ENCODE results near the gene LPAR1. TPM values are rescaled to one million over a fixed set of nuclear protein-coding genes. Genes with fewer than 3 reads are reported as not detected.

Gene LPAR1
- total RNA-seq, 5 donors from 2014 or later (not counting 1 experiment from before 2014, with no cell fraction given): 0.26 to 0.47 (median 0.41) TPM; not detected in 2

DNA sequence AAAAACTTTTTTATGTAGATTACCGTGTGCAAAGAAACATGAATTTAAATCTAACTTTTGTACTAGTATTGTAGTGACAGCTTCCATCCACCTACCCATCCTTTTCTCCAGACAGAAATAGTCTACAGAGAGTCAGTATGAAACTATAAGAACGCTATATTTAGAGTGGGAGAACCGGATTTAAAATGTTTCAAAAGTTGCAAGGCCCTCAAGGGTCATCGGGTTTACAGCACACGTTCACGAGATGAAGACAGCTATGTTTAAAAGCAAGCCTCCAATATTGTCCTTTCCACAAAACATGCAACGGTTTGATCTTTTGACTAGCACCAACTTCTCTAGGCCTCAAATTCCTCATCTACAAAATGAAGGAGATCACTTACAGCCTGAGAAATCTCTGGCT is 139.9 kb downstream of the LPAR1 start:
- Histone ChIP-seq H3K36me3 (ENCODE audit: control insufficient read depth in 2 of 2, extremely low read depth in 1 of 2, insufficient read depth in 1 of 2, low read length in 1 of 2) (no peaks in the 10 kb centered on the region), H3K4me3 (ENCODE audit: control insufficient read depth in 1 of 2, extremely low read depth in 1 of 2, low read length in 1 of 2) (no peak overlapping the region), H3K27ac (ENCODE audit: low read length) (no peak overlapping the region), H3K9me3 (no peaks in the 10 kb centered on the region), H3K27me3 (replicated peaks in 1 of 2; ENCODE audit: control insufficient read depth in 2 of 2, extremely low read depth in 1 of 2, insufficient read depth in 2 of 2, low read length in 1 of 2) (no peaks in the 10 kb centered on the region), H3K4me1 (ENCODE audit: control insufficient read depth in 1 of 2, extremely low read depth in 1 of 2, insufficient read depth in 2 of 2, low read length in 2 of 2) (no peaks in the 10 kb centered on the region)
- no peaks in the 10 kb centered on the region for H3K4me1 Mint-ChIP-seq
- H3K36me3 Mint-ChIP-seq: no peaks in the 10 kb centered on the region
- CTCF ChIA-PET: no interaction called here
- DNase-seq: no peak
- H3K4me3 Mint-ChIP-seq: no peak overlapping the region
- POLR2A ChIA-PET: no interaction called here
- peaks cover 16 to 22% (median 18%) of the 10 kb centered on the region in 3 donors for H3K9me3 Mint-ChIP-seq
- no peaks in the 10 kb centered on the region for H3K27me3 Mint-ChIP-seq
- no peak for ATAC-seq (replicated peaks in 1 of 4)
- H3K27ac Mint-ChIP-seq: no peak overlapping the region
- 88% methylated on average over 4 of the region's 7 CpGs for WGBS (ENCODE audit: insufficient coverage)

DNA sequence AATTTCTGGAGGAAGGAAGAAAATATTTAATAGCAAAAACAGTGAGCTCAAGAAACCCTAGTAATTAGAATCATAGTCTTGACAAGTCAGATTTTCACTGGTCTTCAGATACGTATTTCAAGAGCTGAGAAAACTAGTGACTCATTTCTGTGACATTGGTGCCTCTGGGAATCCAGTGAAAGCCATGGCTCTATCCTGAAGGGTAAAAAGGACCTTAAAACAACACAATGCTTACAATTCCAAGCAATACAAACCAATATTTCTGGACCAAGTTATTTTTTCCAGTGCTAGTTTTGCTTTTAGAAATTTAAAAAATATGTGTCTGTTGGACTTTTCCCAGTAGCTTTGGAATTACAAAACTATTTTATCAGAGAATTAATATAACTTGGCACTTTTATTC is 140.3 kb downstream of the LPAR1 start:
- ChIA-PET CTCF (no interaction called here), POLR2A (no interaction called here)
- H3K36me3 Mint-ChIP-seq: no peaks in the 10 kb centered on the region
- no peaks in the 10 kb centered on the region for H3K36me3 ChIP-seq (ENCODE audit: control insufficient read depth in 2 of 2, extremely low read depth in 1 of 2, insufficient read depth in 1 of 2, low read length in 1 of 2)
- H3K27me3 Mint-ChIP-seq: no peaks in the 10 kb centered on the region
- no peak overlapping the region for H3K27ac Mint-ChIP-seq
- no peaks in the 10 kb centered on the region for H3K27me3 ChIP-seq (replicated peaks in 1 of 2; ENCODE audit: control insufficient read depth in 2 of 2, extremely low read depth in 1 of 2, insufficient read depth in 2 of 2, low read length in 1 of 2)
- no peak for ATAC-seq (replicated peaks in 1 of 4)
- no peak overlapping the region for H3K27ac ChIP-seq (ENCODE audit: low read length)
- H3K4me1 ChIP-seq (ENCODE audit: control insufficient read depth in 1 of 2, extremely low read depth in 1 of 2, insufficient read depth in 2 of 2, low read length in 2 of 2): no peaks in the 10 kb centered on the region
- H3K4me1 Mint-ChIP-seq: no peaks in the 10 kb centered on the region
- 57% methylated on average over 1 of the region's 1 CpG for WGBS (ENCODE audit: insufficient coverage)
- no peaks in the 10 kb centered on the region for H3K9me3 ChIP-seq
- H3K4me3 Mint-ChIP-seq: no peak overlapping the region
- no peak overlapping the region for H3K4me3 ChIP-seq (ENCODE audit: control insufficient read depth in 1 of 2, extremely low read depth in 1 of 2, low read length in 1 of 2)
- H3K9me3 Mint-ChIP-seq: peaks cover 14 to 18% (median 15%) of the 10 kb centered on the region in 3 donors
- no peak for DNase-seq

GRCh38 chr9:110895147-110895905 is 142.9 kb downstream of the LPAR1 start:
- POLR2A ChIA-PET: no interaction called here
- 86% methylated on average over 6 of the region's 7 CpGs for WGBS (ENCODE audit: insufficient coverage)

DNA sequence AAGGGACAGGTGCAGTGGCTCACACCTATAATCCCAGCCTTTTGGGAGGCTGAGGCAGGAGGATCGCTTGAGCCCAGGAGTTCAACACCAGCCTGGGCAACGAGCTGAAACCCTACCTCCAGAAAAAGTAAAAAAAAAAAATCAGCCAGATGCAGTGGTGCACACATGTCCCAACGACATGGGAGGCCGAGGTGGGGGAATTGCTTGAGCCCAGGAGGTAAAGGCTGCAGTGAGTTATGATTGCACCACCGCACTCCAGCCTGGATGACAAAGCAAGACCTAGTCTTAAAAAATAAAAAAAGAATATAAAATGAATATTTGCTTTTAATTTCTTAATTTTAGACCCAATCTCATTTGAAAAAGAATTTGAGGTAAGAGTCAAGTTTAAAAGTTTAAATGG is 143.5 kb downstream of the LPAR1 start:
- no peaks in the 10 kb centered on the region for H3K36me3 ChIP-seq (ENCODE audit: control insufficient read depth in 2 of 2, extremely low read depth in 1 of 2, insufficient read depth in 1 of 2, low read length in 1 of 2)
- POLR2A ChIA-PET: no interaction called here
- no peaks in the 10 kb centered on the region for H3K36me3 Mint-ChIP-seq
- H3K4me3 Mint-ChIP-seq: no peak overlapping the region
- H3K4me1 ChIP-seq (ENCODE audit: control insufficient read depth in 1 of 2, extremely low read depth in 1 of 2, insufficient read depth in 2 of 2, low read length in 2 of 2): no peaks in the 10 kb centered on the region
- WGBS (ENCODE audit: insufficient coverage): 77% methylated on average over 3 of the region's 5 CpGs
- H3K4me3 ChIP-seq (ENCODE audit: control insufficient read depth in 1 of 2, extremely low read depth in 1 of 2, low read length in 1 of 2): no peak overlapping the region
- CTCF ChIA-PET: no interaction called here
- ATAC-seq (replicated peaks in 1 of 4) (no peak), DNase-seq (no peak)
- no peak overlapping the region for H3K27ac Mint-ChIP-seq
- H3K4me1 Mint-ChIP-seq: no peaks in the 10 kb centered on the region
- peaks cover 8 to 13% (median 10%) of the 10 kb centered on the region in 3 donors for H3K9me3 Mint-ChIP-seq
- no peaks in the 10 kb centered on the region for H3K9me3 ChIP-seq
- no peaks in the 10 kb centered on the region for H3K27me3 ChIP-seq (replicated peaks in 1 of 2; ENCODE audit: control insufficient read depth in 2 of 2, extremely low read depth in 1 of 2, insufficient read depth in 2 of 2, low read length in 1 of 2)
- H3K27ac ChIP-seq (ENCODE audit: low read length): no peak overlapping the region
- H3K27me3 Mint-ChIP-seq: no peaks in the 10 kb centered on the region

More at GRCh38 chr9:110895147-110895905, 142.9 kb downstream of the LPAR1 start:
- Mint-ChIP-seq H3K9me3 (peaks cover 8 to 13% (median 10%) of the 10 kb centered on the region in 3 donors), H3K4me1 (no peaks in the 10 kb centered on the region), H3K27me3 (no peaks in the 10 kb centered on the region), H3K4me3 (no peak overlapping the region), H3K27ac (no peak overlapping the region), H3K36me3 (no peaks in the 10 kb centered on the region)
- DNase-seq (no peak), ATAC-seq (replicated peaks in 1 of 4) (no peak)
- CTCF ChIA-PET: no interaction called here
- Histone ChIP-seq H3K9me3 (no peaks in the 10 kb centered on the region), H3K4me1 (ENCODE audit: control insufficient read depth in 1 of 2, extremely low read depth in 1 of 2, insufficient read depth in 2 of 2, low read length in 2 of 2) (no peaks in the 10 kb centered on the region), H3K36me3 (ENCODE audit: control insufficient read depth in 2 of 2, extremely low read depth in 1 of 2, insufficient read depth in 1 of 2, low read length in 1 of 2) (no peaks in the 10 kb centered on the region), H3K4me3 (ENCODE audit: control insufficient read depth in 1 of 2, extremely low read depth in 1 of 2, low read length in 1 of 2) (no peak overlapping the region), H3K27me3 (replicated peaks in 1 of 2; ENCODE audit: control insufficient read depth in 2 of 2, extremely low read depth in 1 of 2, insufficient read depth in 2 of 2, low read length in 1 of 2) (no peaks in the 10 kb centered on the region), H3K27ac (ENCODE audit: low read length) (no peak overlapping the region)

GRCh38 chr9:110892689-110893088 is 145.6 kb downstream of the LPAR1 start:
- Histone ChIP-seq H3K27me3 (replicated peaks in 1 of 2; ENCODE audit: control insufficient read depth in 2 of 2, extremely low read depth in 1 of 2, insufficient read depth in 2 of 2, low read length in 1 of 2) (no peaks in the 10 kb centered on the region), H3K9me3 (no peaks in the 10 kb centered on the region), H3K4me1 (ENCODE audit: control insufficient read depth in 1 of 2, extremely low read depth in 1 of 2, insufficient read depth in 2 of 2, low read length in 2 of 2) (no peaks in the 10 kb centered on the region), H3K27ac (ENCODE audit: low read length) (no peak overlapping the region), H3K36me3 (ENCODE audit: control insufficient read depth in 2 of 2, extremely low read depth in 1 of 2, insufficient read depth in 1 of 2, low read length in 1 of 2) (no peaks in the 10 kb centered on the region), H3K4me3 (ENCODE audit: control insufficient read depth in 1 of 2, extremely low read depth in 1 of 2, low read length in 1 of 2) (no peak overlapping the region)
- Mint-ChIP-seq H3K4me3 (no peak overlapping the region), H3K36me3 (no peaks in the 10 kb centered on the region), H3K9me3 (peaks cover 6 to 13% (median 8%) of the 10 kb centered on the region in 3 donors), H3K27ac (no peak overlapping the region), H3K4me1 (no peaks in the 10 kb centered on the region), H3K27me3 (no peaks in the 10 kb centered on the region)
- ATAC-seq (replicated peaks in 1 of 4): no peak
- ChIA-PET CTCF (no interaction called here), POLR2A (no interaction called here)
- WGBS (ENCODE audit: insufficient coverage): no CpG with 5 or more reads among the region's 1 CpG
- no peak for DNase-seq

- H3K4me1 Mint-ChIP-seq: no peaks in the 10 kb centered on the region
- H3K4me3 ChIP-seq (ENCODE audit: control insufficient read depth in 1 of 2, extremely low read depth in 1 of 2, low read length in 1 of 2): no peak overlapping the region
- H3K4me1 ChIP-seq (ENCODE audit: control insufficient read depth in 1 of 2, extremely low read depth in 1 of 2, insufficient read depth in 2 of 2, low read length in 2 of 2): no peaks in the 10 kb centered on the region
- no peaks in the 10 kb centered on the region for H3K36me3 ChIP-seq (ENCODE audit: control insufficient read depth in 2 of 2, extremely low read depth in 1 of 2, insufficient read depth in 1 of 2, low read length in 1 of 2)
- CTCF ChIA-PET: no interaction called here
- H3K9me3 ChIP-seq: no peaks in the 10 kb centered on the region
- no peaks in the 10 kb centered on the region for H3K27me3 Mint-ChIP-seq
- no peaks in the 10 kb centered on the region for H3K36me3 Mint-ChIP-seq
- POLR2A ChIA-PET: no interaction called here
- no peaks in the 10 kb centered on the region for H3K27me3 ChIP-seq (replicated peaks in 1 of 2; ENCODE audit: control insufficient read depth in 2 of 2, extremely low read depth in 1 of 2, insufficient read depth in 2 of 2, low read length in 1 of 2)
- H3K9me3 Mint-ChIP-seq: peaks cover 2 to 8% (median 6%) of the 10 kb centered on the region in 3 donors
- DNase-seq (no peak), ATAC-seq (replicated peaks in 1 of 4) (no peak)
- H3K4me3 Mint-ChIP-seq: no peak overlapping the region
- no peak overlapping the region for H3K27ac Mint-ChIP-seq
- no peak overlapping the region for H3K27ac ChIP-seq (ENCODE audit: low read length)
- WGBS (ENCODE audit: insufficient coverage): no CpG with 5 or more reads among the region's 3 CpGs
These were observed 146.5 kb downstream of the LPAR1 start for GRCh38 chr9:110891760-110892159.

- Mint-ChIP-seq H3K9me3 (peaks cover 0 to 4% (median 3%) of the 10 kb centered on the region in 3 donors), H3K27ac (no peak overlapping the region), H3K27me3 (no peaks in the 10 kb centered on the region), H3K4me3 (no peak overlapping the region), H3K4me1 (no peaks in the 10 kb centered on the region), H3K36me3 (no peaks in the 10 kb centered on the region)
- H3K27ac ChIP-seq (ENCODE audit: low read length): no peak overlapping the region
- H3K36me3 ChIP-seq (ENCODE audit: control insufficient read depth in 2 of 2, extremely low read depth in 1 of 2, insufficient read depth in 1 of 2, low read length in 1 of 2): no peaks in the 10 kb centered on the region
- POLR2A ChIA-PET: no interaction called here
- no peaks in the 10 kb centered on the region for H3K9me3 ChIP-seq
- no peak overlapping the region for H3K4me3 ChIP-seq (ENCODE audit: control insufficient read depth in 1 of 2, extremely low read depth in 1 of 2, low read length in 1 of 2)
- H3K27me3 ChIP-seq (replicated peaks in 1 of 2; ENCODE audit: control insufficient read depth in 2 of 2, extremely low read depth in 1 of 2, insufficient read depth in 2 of 2, low read length in 1 of 2): no peaks in the 10 kb centered on the region
- DNase-seq: no peak
- no peak for ATAC-seq (replicated peaks in 1 of 4)
- no peaks in the 10 kb centered on the region for H3K4me1 ChIP-seq (ENCODE audit: control insufficient read depth in 1 of 2, extremely low read depth in 1 of 2, insufficient read depth in 2 of 2, low read length in 2 of 2)
- CTCF ChIA-PET: no interaction called here
These were observed 147.9 kb downstream of the LPAR1 start for GRCh38 chr9:110890416-110890815.
